ENCODE measurements around the gene ORM2. TPM values are rescaled to one million over a fixed set of nuclear protein-coding genes. Genes with fewer than 3 reads are reported as not detected.

The ORM2 gene
- total and polyA plus RNA-seq, 2 donors (not counting 1 experiment from before 2014, with no cell fraction given), result not detected

GRCh38 chr9:114288193-114289091 is 41.2 kb upstream of the ORM2 start:
- Histone ChIP-seq H3K9ac (ENCODE audit: low read length) (no peak overlapping the region), H3K27me3 (replicated peaks in 1 of 4; ENCODE audit: control extremely low read depth in 1 of 4, control insufficient read depth in 3 of 4, insufficient read depth in 4 of 4, low read length in 3 of 4) (peaks cover 0 to 6% (median 2%) of the 10 kb centered on the region in 4 experiments), H3K36me3 (replicated peaks in 1 of 2; ENCODE audit: control extremely low read depth in 1 of 2, control insufficient read depth in 1 of 2, extremely low read depth in 1 of 2, insufficient read depth in 2 of 2, low read length in 1 of 2) (no peaks in the 10 kb centered on the region), H2AFZ (ENCODE audit: insufficient read depth, low read depth, low read length, poor library complexity, severe bottlenecking) (no peak overlapping the region), H3K9me3 (ENCODE audit: control extremely low read depth in 1 of 3, control insufficient read depth in 2 of 3, insufficient read depth in 1 of 3, low read length in 2 of 3) (no peaks in the 10 kb centered on the region), H4K20me1 (ENCODE audit: control insufficient read depth, insufficient read depth, low read length, poor library complexity, severe bottlenecking) (no peaks in the 10 kb centered on the region), H3K79me2 (ENCODE audit: control insufficient read depth, insufficient read depth, low read length) (no peaks in the 10 kb centered on the region), H3K27ac (ENCODE audit: low read length in 2 of 2) (no peak overlapping the region), H3K4me3 (ENCODE audit: control extremely low read depth in 1 of 5, extremely low read depth in 1 of 5, insufficient read depth in 1 of 5, low read depth in 2 of 5, low read length in 4 of 5) (no peak overlapping the region), H3K4me2 (replicated peaks; ENCODE audit: low read depth, low read length, poor library complexity, severe bottlenecking) (no peak overlapping the region), H3K4me1 (ENCODE audit: control insufficient read depth in 2 of 2, insufficient read depth in 2 of 2, low read length in 2 of 2) (peaks cover 0 to 3% of the 10 kb centered on the region in 2 donors)
- POLR2A ChIA-PET, result no interaction called here
- ATAC-seq (ENCODE audit: low read depth) (no peak), DNase-seq (no peak)
- no peak overlapping the region for H3K4me3 Mint-ChIP-seq
- TF ChIP-seq CTCF (IDR thresholded peaks at IDR 0.05), result no peak
- 88% methylated on average over 18 of the region's 23 CpGs for WGBS (ENCODE audit: insufficient coverage)
- H3K27me3 Mint-ChIP-seq, result peaks cover 5% of the 10 kb centered on the region
- intact Hi-C loops (cut with micrococcal nuclease), result no loop called here
- CTCF ChIA-PET, result interaction anchor here (0.6 to 1.6 kb wide), 4 partner anchors 8 to 303 kb away, joined by 3 to 5 read pairs (median 3); no protein-coding TSS in a partner anchor
- H3K9me3 Mint-ChIP-seq (ENCODE audit: insufficient read depth), result no peaks in the 10 kb centered on the region
- H3K4me1 Mint-ChIP-seq, result no peaks in the 10 kb centered on the region
- no peak overlapping the region for H3K27ac Mint-ChIP-seq

GRCh38 chr9:114289106-114289505 is 40.6 kb upstream of the ORM2 start:
- intact Hi-C loops (cut with micrococcal nuclease), result no loop called here
- Histone ChIP-seq H3K9ac (ENCODE audit: low read length) (no peak overlapping the region), H3K79me2 (ENCODE audit: control insufficient read depth, insufficient read depth, low read length) (no peaks in the 10 kb centered on the region), H3K9me3 (ENCODE audit: control extremely low read depth in 1 of 3, control insufficient read depth in 2 of 3, insufficient read depth in 1 of 3, low read length in 2 of 3) (peaks cover 0 to 4% (median under 1%) of the 10 kb centered on the region in 3 donors), H3K27ac (ENCODE audit: low read length in 2 of 2) (no peak overlapping the region), H3K4me3 (ENCODE audit: control extremely low read depth in 1 of 5, extremely low read depth in 1 of 5, insufficient read depth in 1 of 5, low read depth in 2 of 5, low read length in 4 of 5) (no peak overlapping the region), H4K20me1 (ENCODE audit: control insufficient read depth, insufficient read depth, low read length, poor library complexity, severe bottlenecking) (no peaks in the 10 kb centered on the region), H3K27me3 (replicated peaks in 1 of 4; ENCODE audit: control extremely low read depth in 1 of 4, control insufficient read depth in 3 of 4, insufficient read depth in 4 of 4, low read length in 3 of 4) (peaks cover 0 to 6% (median 2%) of the 10 kb centered on the region in 4 experiments), H3K4me1 (ENCODE audit: control insufficient read depth in 2 of 2, insufficient read depth in 2 of 2, low read length in 2 of 2) (peaks cover 0 to 3% of the 10 kb centered on the region in 2 donors), H3K36me3 (replicated peaks in 1 of 2; ENCODE audit: control extremely low read depth in 1 of 2, control insufficient read depth in 1 of 2, extremely low read depth in 1 of 2, insufficient read depth in 2 of 2, low read length in 1 of 2) (no peaks in the 10 kb centered on the region), H3K4me2 (replicated peaks; ENCODE audit: low read depth, low read length, poor library complexity, severe bottlenecking) (no peak overlapping the region), H2AFZ (ENCODE audit: insufficient read depth, low read depth, low read length, poor library complexity, severe bottlenecking) (no peak overlapping the region)
- ChIA-PET POLR2A (no interaction called here), CTCF (no interaction called here)
- H3K4me1 Mint-ChIP-seq, result no peaks in the 10 kb centered on the region
- no peaks in the 10 kb centered on the region for H3K9me3 Mint-ChIP-seq (ENCODE audit: insufficient read depth)
- 95% methylated on average over 11 of the region's 13 CpGs for WGBS (ENCODE audit: insufficient coverage)
- ATAC-seq (ENCODE audit: low read depth) (no peak), DNase-seq (no peak)
- H3K27me3 Mint-ChIP-seq, result peaks cover 5% of the 10 kb centered on the region
- H3K4me3 Mint-ChIP-seq, result no peak overlapping the region
- H3K27ac Mint-ChIP-seq, result no peak overlapping the region
- no peak for TF ChIP-seq CTCF (IDR thresholded peaks at IDR 0.05)
- TF ChIP-seq EZH2 (IDR thresholded peaks at IDR 0.05; ENCODE audit: borderline replicate concordance, insufficient read depth, low read depth, low read length, poor library complexity, severe bottlenecking), result no peak
